T-helper 1 cell treated with Interleukin-12 subunit alpha and Interleukin-12 subunit beta and Interleukin-4 antibody, amounts not matched to agents 30 ng/mL and 1 ng/mL, for 36 hours (primary cell): Measurements from ENCODE around the gene FAM110D. TPM values are rescaled to one million over a fixed set of nuclear protein-coding genes. Genes with fewer than 3 reads are reported as not detected.

Experiments
- intact Hi-C: fragments of 100-400 bp; cut with micrococcal nuclease; formaldehyde crosslinking; loops from one replicate; pipeline ENCODE4 v1.15.1; 2024
- total RNA-seq: library from RNA; stranded (reverse); gene quantifications from 2 replicates; pipeline ENCODE4 v1.2.3, GENCODE V29; 2022

The FAM110D gene
- total RNA-seq: not detected in 2 replicates

DNA sequence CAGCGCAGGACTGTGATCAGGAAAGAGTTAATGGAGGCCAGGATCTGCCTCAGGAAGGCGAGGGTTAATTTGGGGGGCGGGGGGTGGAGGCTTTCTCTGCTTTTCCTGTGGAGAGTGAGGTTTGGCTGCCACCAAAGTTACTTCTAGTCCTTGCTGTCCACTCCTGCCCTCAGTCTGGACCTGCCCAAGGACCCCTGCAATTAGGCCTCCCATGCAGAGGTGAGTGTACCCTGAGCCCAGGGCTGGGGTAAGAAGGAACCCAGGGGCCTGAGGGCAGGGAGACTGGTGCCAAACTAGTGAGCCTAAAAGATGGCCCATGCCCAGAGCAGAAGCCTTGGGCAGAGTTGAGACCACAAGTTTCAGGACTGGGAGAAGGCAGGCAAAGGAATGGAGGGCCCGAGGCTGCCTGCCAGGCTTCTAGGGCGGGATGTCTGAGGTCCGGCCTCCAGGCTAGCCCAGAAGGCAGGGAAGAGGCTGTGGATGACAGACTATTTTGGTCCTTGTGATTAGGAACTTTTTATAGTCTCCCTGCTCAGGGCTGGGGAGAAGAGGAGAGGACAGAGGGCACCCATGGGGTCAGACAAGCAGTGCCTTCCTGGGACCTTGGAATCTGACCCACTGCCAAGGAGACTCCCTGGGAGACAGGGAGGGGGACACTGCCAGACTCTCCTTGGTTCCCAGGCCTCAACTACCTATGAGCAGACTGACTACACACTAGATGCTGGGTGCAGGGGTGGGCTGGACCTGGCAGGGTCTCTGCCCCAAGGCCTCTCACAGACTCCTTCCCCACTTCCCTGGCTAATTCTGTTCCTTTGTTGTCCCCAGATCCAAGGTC is at the start of gene FAM110D:
Gene FAM110D, plus strand, starts transcription at position 172 of the 835 bp plus-strand sequence. CDS start 2,213 bp downstream, outside the sequence.
- intact Hi-C loops: no loop called here

DNA sequence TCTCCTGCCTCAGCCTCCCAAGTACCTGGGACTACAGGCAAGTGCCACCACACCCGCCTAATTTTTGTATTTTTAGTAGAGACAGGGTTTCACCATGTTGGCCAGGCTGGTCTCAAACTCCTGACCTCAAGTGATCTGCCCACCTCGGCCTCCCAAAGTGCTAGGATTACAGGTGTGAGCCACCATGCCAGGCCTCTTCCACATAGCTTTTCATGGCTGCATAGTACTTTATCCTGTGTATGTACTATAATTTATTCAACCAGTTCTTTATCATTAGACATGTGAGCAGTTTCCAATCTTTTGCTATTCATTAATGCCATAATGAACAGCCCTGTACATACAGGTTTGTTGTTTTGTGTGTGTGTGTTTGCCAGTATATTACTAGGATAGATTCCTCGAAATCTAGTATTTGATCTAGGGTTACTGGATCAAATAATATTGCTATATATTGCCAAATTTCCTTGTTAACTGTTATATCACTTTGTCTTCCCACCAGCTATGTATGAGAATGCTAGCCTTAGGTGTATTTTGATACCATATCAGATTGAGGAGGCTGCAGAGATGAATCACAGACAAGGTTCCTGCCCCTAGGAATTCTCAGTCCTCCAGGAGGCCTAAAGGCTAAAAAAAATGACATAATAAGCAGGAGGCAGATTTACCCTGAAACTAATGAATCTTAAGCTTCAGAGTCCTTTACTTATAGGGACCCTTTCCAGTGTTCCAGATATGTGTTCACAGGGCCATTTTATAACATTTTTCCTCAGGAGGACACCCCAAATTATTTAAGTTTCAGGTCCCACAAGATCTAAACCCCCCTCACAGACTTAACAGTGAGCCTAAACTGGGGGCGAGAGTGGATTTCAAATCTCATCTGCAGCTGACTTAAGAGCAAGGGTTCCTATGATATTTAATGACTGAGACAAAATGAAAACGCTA is 49.4 kb upstream of the FAM110D start:
- intact Hi-C loops: loop anchor here (1.0 to 5.0 kb wide), 5 partner anchors 73 to 772 kb away; partner anchors contain the start of genes HMGN2, STMN1 and TMEM50A

DNA sequence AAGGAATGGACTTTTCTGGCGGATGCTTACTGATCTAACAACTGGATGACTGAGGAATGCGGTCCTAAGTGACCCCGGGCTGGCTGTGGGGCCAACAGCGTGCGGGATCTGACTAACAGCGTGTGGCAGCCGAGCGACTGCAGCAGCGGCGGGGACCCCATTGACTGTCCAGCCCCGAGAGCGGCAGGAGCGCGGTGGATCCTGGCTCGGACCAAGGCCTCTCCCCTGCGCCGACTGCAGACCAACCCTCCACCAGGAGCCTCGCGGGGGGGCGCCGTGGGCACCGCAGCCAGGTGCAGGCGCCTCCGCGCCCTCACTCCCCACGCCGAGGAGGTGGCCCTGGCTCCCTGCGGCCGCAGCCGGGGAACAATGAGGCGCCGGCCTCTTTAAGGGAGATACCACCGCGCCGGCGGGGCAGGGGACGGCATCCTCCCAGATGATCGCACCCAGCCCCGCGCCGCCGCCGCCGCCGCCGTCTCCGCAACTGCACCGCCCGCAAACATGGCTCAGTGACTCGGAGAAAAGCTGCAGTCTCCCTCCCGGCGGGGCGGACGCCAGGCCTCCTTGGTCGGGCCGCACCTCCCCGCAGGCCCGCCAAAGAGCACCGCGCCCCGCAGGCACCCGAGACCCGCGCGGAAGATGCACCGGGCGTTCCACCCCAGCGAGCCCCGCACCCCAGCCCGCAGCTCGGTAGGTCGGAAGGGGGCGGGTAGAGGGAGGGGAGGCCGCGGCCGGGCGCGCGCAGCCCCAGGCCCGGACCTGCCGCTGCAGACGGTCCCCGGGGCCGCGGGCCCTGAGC is 47.9 kb upstream of the FAM110D start:
- intact Hi-C loops: loop anchor here (1.0 to 5.0 kb wide), 9 partner anchors 15 to 774 kb away; partner anchors contain the start of genes CEP85, HMGN2, STMN1 and TMEM50A

DNA sequence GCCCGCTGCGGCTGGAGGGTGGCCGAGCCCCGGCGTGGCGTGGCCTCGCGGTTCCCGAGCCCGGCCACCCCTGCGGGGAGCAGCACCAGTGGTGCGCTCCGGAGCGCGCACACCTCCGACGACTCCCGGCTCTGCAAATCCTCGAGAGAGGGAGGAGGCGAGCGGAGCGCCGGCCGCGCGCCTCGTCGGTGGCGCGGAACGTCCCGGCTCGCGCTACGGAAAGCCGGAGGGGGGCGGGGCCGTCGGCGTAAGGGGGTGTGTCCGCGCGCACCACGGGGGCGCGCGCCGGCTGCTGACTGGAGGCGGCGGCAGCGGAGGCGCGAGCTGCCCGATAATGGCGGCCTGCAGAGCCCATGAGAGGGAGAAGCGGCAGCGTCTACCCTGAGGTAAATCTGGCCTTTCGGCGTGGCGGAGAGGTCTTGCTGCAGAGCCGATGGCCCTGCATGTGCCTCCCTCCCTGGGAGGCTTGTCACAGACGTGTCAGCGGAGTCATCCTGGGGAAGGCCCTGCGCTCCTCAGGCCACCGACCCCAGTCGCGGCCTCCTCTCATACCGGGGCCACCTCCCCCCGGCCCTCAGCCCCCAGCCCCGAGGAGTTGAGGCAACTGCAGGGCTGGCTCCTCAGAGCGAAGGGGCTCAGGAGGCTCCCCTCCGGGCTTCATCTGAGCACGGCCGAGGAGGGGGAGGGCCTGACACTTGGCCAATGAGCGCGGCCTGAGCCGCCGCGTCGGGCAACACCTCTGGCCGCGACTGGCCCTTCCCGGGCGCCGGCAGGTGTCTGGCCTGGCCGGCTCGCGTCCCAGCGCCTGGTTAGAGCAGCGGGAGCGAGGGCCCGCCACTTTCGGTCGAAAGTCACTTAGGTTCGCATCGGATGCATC is 47.1 kb upstream of the FAM110D start, which contains the start of gene PDIK1L:
Gene PDIK1L, plus strand, starts transcription at position 295 of the 877 bp plus-strand sequence. CDS start 2,485 bp downstream, outside the sequence.
- intact Hi-C loops: loop anchor here (1.0 to 5.0 kb wide), 8 partner anchors 15 to 774 kb away; partner anchors contain the start of genes CEP85, HMGN2, STMN1 and TMEM50A

DNA sequence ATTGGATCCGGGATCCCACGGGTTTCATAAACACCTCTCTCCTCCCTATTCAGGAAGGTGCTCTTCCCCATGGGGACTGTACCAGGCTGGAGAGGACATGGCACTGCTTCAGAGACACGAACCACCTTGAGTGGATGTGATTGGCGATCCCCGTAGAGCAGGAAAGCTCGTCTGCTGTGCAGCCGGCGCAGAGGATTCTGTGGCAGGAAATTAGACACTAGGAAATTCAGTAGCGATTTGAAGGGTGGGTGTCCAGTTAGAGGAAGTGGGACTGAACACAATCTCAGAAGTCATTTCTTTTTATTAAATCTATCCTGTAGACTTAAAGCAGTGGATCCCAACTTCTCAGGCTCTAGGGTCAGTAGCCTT is 46.5 kb upstream of the FAM110D start:
- intact Hi-C loops: loop anchor here (5.0 kb wide), 2 partner anchors 205 to 775 kb away; partner anchors contain the start of genes STMN1 and TMEM50A

DNA sequence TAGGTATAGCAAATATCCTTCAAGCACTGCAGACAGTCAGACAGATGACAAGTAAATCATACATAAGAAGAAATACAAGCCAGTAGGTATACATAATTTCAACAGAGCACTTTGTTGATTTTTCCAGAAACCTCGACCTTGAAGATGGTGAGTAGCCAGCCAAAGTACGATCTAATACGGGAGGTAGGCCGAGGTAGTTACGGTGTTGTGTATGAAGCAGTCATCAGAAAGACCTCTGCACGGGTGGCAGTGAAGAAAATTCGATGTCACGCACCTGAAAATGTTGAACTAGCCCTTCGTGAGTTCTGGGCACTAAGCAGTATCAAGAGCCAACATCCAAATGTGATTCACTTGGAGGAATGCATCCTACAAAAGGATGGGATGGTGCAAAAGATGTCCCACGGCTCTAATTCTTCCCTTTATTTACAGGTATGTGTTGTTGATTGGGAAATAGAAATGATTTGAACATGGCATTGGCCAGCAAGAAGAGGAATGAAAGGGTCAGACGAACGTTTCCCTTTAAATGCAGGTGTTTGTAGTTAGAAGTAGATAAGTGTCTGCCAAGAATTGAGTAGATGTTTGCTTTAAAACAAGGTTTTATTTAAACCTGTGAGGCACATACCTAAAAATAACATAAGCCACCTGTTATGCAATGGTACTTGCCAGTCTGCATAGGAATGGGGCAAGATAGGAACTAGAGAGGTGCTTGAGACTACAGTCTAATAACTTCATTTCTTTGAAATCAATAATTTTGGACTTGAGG is 44.5 kb upstream of the FAM110D start:
- intact Hi-C loops: loop anchor here (5.0 kb wide), 2 partner anchors 207 to 777 kb away; partner anchors contain the start of genes STMN1 and TMEM50A

DNA sequence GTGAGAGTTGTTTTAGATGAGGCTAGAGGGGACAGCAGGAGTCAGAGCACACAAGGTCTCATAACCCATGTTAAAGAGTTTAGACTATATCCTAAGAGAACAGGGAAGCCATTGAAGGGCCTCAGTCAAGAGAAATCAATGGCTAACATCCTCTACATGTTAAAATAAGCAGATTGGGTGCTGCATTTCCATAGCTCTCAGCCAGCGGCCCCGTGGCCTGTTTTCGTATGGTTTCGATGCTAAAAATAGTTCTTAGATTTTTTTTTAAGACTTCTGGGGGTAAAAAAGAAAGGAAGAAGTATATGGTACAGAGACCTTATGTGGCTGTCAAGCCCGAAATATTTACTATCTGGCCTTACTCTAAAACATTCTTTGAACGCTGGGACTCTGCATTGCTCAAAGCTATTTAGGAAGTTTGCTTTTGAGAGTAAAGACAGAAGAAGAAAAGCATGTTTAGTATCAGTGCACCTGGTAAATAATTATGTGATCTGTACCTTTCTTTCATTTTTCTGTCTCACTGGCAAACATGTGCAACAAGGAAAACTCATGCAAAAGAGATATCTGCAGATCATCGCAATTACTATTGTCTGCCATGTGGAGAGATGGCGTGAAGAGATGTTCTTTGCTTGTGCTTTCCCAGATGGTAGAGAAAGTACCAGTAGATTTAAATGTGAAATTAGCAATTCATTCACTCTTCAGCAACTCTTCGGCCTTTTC is 38.8 kb upstream of the FAM110D start:
- intact Hi-C loops: no loop called here

DNA sequence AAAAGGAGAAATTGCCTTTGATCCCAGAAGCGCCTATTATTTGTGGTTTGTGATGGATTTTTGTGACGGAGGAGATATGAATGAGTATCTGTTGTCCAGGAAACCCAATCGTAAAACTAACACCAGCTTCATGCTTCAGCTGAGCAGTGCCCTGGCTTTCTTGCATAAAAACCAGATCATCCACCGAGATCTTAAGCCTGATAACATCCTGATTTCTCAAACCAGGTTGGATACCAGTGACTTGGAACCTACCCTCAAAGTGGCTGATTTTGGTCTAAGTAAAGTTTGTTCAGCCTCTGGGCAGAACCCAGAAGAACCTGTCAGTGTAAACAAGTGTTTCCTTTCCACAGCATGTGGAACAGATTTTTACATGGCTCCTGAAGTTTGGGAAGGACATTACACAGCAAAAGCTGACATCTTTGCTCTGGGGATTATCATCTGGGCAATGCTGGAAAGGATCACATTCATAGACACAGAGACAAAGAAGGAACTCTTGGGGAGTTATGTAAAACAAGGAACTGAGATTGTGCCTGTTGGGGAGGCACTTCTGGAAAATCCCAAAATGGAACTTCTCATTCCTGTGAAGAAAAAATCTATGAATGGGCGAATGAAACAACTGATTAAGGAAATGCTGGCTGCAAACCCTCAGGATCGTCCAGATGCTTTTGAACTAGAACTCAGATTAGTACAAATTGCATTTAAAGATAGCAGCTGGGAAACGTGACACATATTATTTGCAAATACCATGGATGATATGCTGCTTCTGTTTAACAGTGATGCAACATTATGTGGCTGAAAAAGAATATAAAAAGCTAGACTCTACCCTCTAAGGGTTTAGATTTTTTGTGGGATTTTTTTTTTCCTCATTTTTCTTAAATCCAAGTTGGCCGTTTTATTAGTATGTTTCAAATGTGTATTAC is 36.8 kb upstream of the FAM110D start:
- intact Hi-C loops: no loop called here

DNA sequence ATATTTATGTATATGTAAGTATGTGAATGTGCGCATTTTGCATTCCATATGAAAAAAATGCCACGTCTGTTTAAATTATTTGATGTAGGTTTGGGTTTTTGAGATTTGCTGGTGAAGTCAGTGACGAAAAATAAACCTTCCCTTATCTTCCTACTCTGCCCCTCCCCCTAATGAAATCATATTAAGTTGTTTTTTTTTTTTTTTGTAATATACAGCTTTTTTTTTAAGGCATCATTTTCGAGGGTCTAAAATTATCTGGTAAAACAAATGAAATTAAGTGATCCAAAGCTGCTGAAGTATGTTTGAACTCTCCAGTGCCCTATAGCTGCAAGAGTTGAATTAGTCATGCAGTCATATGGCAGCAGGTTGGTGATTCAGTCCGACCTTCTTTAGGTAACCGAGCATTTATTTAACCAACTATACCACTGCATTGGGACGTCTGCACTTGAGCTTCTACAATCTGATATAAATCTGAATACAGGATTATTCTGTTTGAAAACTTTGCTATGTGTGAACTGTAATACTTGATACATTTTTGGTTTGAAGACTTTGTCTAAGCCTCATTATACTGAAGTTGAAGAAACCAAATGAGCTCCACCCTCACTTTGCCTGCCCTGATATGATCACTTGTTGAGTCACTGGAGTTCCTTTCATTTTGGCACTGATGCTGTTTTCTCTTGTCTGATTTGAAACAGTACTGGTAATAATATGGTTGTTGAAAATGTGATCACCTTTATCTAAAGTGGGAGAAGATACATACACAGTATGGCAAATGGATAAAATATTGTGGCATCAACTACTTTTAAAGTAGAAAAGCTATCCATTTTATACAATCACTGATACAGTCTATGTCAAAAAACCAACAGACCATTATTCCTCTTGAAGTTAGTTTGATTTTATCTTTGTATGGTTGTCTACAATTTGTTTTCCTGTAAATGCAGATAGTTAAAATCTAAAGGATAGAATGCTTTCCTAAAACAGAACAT is 35.6 kb upstream of the FAM110D start:
- intact Hi-C loops: no loop called here

DNA sequence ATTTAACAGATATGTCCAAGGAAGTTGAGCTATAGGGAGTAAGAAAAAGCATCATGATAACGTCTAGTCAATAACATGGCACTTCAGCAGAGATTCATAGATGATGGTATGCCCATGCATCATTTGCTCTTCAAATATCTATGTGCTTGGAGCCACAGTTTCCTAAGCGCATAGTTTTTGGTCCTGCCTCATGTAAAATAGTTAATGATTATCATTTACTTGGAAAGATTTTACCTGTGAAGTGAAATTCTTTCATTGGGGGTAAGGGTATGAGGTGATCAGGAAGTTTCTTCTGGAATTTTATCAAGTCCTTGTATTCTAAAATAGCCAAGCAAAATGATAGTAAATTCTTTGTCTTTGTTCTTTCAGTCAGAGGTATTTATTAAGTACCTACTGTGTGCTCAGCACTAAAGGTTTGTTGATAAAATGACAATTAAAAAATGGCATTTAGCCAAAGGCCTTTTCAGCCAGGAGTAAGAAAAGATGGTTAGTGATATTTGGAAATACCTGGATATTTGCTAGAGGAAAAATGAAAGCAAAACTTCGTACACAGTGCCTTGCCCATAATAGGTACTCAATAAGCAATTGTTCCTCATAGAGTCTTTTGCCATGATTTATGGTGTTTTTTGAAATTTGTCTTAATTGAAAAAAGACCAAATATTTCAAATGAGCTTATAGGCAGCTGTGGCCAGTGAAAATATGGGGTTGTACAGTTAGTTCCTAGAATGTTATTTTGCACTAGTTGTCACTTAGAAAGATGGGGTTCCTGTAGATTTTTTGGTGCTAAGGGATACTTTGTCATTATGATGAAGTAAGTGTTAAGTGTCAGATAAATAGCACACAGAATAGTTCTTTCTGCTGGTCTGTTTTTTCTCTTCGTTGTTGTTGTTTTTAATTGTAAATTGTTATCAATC is 34.2 kb upstream of the FAM110D start:
- intact Hi-C loops: loop anchor here (5.0 kb wide), 3 partner anchors 153 to 692 kb away; partner anchors contain the start of genes HMGN2 and MACO1

DNA sequence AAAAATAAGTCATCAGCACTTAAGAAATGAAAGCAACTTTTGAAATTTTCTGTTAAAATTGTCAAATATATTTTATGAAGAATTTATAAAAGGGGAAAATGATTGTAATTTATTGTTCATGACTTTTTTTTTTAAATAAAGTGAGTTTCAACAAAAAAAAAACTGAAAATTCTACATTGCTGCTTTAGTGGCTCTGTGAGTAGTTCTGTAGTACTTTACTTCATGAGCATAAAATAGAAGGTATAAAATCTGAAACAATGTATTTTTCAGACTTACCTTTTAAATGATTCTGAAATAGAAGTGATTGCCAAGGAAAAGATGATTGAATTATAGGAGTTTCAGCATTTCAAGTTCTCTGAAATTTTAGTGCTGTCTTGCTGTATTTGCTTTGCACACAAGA is 33.5 kb upstream of the FAM110D start:
- intact Hi-C loops: loop anchor here (5.0 kb wide), 3 partner anchors 152 to 693 kb away; partner anchors contain the start of genes HMGN2 and MACO1

DNA sequence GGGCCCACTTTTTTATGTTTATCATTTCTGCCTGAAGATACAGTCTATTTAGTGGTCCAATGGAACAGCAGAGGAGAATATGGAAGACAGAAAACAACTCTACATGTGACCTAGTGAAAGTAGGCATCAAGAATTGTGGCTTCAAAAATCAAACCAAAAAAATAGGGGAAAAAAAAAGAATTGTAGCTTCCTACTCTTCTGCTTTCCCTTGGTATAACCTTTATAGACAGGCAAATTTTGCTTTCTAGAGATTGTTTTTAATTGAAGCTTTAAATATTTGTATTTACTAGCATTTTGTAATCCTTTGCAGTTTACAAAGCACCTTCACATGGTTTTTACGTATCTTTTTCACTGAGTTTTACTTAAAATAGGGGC is 32.9 kb upstream of the FAM110D start:
- intact Hi-C loops: loop anchor here (1.0 to 5.0 kb wide), 9 partner anchors 15 to 694 kb away; partner anchors contain the start of genes CEP85, HMGN2, MACO1 and PAFAH2

DNA sequence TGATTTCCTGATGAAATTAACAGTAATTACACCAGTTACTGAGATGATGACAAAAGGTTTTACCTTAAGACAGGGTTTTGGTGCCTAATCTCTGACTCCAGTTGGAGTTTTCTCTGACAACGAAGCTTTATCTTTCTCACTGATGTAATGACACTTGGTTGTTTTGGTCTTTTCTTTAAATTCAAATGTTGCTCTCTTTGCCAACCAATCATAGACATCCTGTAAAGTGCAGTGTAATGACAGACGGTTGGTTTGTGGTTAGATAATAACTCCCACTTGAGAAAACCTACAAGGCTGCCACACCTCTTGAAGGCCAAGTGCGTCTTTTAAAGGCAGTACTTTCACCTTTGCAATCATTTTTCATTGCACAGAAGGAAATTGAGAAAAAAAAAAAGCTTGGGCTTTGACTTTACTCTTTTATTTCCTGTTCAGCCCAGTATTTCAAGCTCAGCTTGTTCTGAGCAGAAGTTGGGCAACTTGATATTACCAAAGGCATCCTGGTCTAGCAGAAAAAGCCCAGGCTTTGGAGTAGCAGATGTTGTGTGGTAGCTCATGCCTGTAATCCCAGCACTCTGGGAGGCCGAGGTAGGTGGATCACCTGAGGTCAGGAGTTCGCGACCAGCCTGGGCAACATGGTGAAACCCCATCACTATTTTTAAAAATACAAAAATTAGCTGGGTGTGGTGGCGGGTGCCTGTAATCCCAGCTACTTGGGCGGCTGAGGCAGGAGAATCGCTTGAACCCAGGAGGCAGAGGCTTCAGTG is 32.4 kb upstream of the FAM110D start:
- intact Hi-C loops: loop anchor here (1.0 to 5.0 kb wide), 9 partner anchors 15 to 694 kb away; partner anchors contain the start of genes CEP85, HMGN2, MACO1 and PAFAH2
